B cell (primary cell): ENCODE measurements around the gene NFE2L1. TPM values are rescaled to one million over a fixed set of nuclear protein-coding genes. Genes with fewer than 3 reads are reported as not detected.

Experiments
- ATAC-seq: fragments of 200-7000 bp; cut with Tn5 transposase; one replicate; pipeline ENCODE4 v1.10.0; 2021; ENCODE audit warnings: low read depth, mild to moderate bottlenecking, moderate number of reproducible peaks, moderate library complexity
- CTCF ChIA-PET: fragments of 350-600 bp; sonication (Branson Sonifier 250); formaldehyde crosslinking; loops from one replicate; lab custom pipeline; 2021; ENCODE audit warnings: antibody characterized with exemption, inconsistent platforms; lab: Charles Lee
- POLR2A ChIA-PET: fragments of 350-600 bp; sonication (Branson Sonifier 250); formaldehyde crosslinking; loops from one replicate; lab custom pipeline; 2021; ENCODE audit warnings: antibody characterized with exemption; lab: Charles Lee
- DNase-seq: peaks from one replicate; pipeline ENCODE4 v3.0.0; 2013
- H2AFZ ChIP-seq: 2 replicates; pipeline ENCODE4 v1.6.1; 2012; ENCODE audit warnings: mild to moderate bottlenecking, low read depth, low read length; ENCODE audit not compliant: insufficient read depth, poor library complexity, severe bottlenecking
- H3K27ac ChIP-seq, 2 donors: 1 replicate in 1 of 2; 2 replicates in 1 of 2; pipeline ENCODE4 v1.5.1; 2012 to 2013; ENCODE audit warnings: low read length in 2 of 2, mild to moderate bottlenecking in 2 of 2, moderate library complexity in 1 of 2
- H3K27me3 ChIP-seq, 4 experiments: fragments of 200-600 bp in 1 of 4; sonication (generic) in 1 of 4; replicated peaks in 1 of 4; 1 replicate in 2 of 4; 2 replicates in 2 of 4; pipeline versions ENCODE4 v1.6.1 to v1.7.0; 2013 to 2016; ENCODE audit warnings: low read length in 3 of 4, mild to moderate bottlenecking in 2 of 4, mixed read lengths in 1 of 4, moderate library complexity in 1 of 4; ENCODE audit not compliant: insufficient read depth in 4 of 4, control insufficient read depth in 3 of 4; ENCODE audit errors: control extremely low read depth in 1 of 4
- H3K36me3 ChIP-seq, 2 experiments: replicated peaks in 1 of 2; 1 replicate in 1 of 2; 2 replicates in 1 of 2; pipeline versions ENCODE4 v1.6.1 to v1.7.1; 2013; ENCODE audit warnings: low read length in 1 of 2; ENCODE audit not compliant: insufficient read depth in 2 of 2, control insufficient read depth in 1 of 2; ENCODE audit errors: control extremely low read depth in 1 of 2, extremely low read depth in 1 of 2
- H3K4me1 ChIP-seq, 2 donors: fragments of 200-600 bp in 1 of 2; sonication (generic) in 1 of 2; 1 replicate in 1 of 2; 2 replicates in 1 of 2; pipeline versions ENCODE4 v1.5.1 to v1.6.1; 2013 to 2017; ENCODE audit warnings: low read length in 2 of 2; ENCODE audit not compliant: control insufficient read depth in 2 of 2, insufficient read depth in 2 of 2
- H3K4me2 ChIP-seq: replicated peaks from 2 replicates; pipeline ENCODE3; 2012; ENCODE audit warnings: mild to moderate bottlenecking, low read depth, low read length; ENCODE audit not compliant: poor library complexity, severe bottlenecking
- H3K4me3 ChIP-seq, 5 experiments: fragments of 200-600 bp in 1 of 5; sonication (generic) in 1 of 5; 1 replicate in 3 of 5; 2 replicates in 2 of 5; pipeline versions ENCODE4 v1.5.1 to v1.7.0; 2011 to 2016; ENCODE audit warnings: low read length in 4 of 5, mild to moderate bottlenecking in 4 of 5, low read depth in 2 of 5, control low read depth in 1 of 5, moderate library complexity in 1 of 5; ENCODE audit not compliant: insufficient read depth in 1 of 5; ENCODE audit errors: control extremely low read depth in 1 of 5, extremely low read depth in 1 of 5
- H3K79me2 ChIP-seq: fragments of 200-600 bp; sonication (generic); one replicate; pipeline ENCODE4 v1.6.0; 2016; ENCODE audit warnings: low read length; ENCODE audit not compliant: control insufficient read depth, insufficient read depth
- H3K9ac ChIP-seq: fragments of 200-600 bp; sonication (generic); 2 replicates; pipeline ENCODE4 v1.6.1; 2017; ENCODE audit warnings: mild to moderate bottlenecking, low read length, moderate library complexity
- H3K9me3 ChIP-seq, 3 donors: one replicate each; pipeline versions ENCODE4 v1.6.1 to v1.7.1; 2013; ENCODE audit warnings: low read length in 2 of 3; ENCODE audit not compliant: control insufficient read depth in 2 of 3, insufficient read depth in 1 of 3; ENCODE audit errors: control extremely low read depth in 1 of 3
- H4K20me1 ChIP-seq: 2 replicates; pipeline ENCODE4 v1.6.0; 2012; ENCODE audit warnings: mild to moderate bottlenecking, low read length; ENCODE audit not compliant: insufficient read depth, control insufficient read depth, poor library complexity, severe bottlenecking
- H3K27ac Mint-ChIP-seq: one replicate; pipeline ENCODE4 v1.8.0; 2021; ENCODE audit warnings: mixed read lengths
- H3K27me3 Mint-ChIP-seq: one replicate; pipeline ENCODE4 v1.8.0; 2021; ENCODE audit warnings: mixed read lengths
- H3K4me1 Mint-ChIP-seq: one replicate; pipeline ENCODE4 v1.8.0; 2021; ENCODE audit warnings: mixed read lengths
- H3K4me3 Mint-ChIP-seq: one replicate; pipeline ENCODE4 v1.8.0; 2021; ENCODE audit warnings: mixed read lengths
- H3K9me3 Mint-ChIP-seq: one replicate; pipeline ENCODE4 v1.8.0; 2022; ENCODE audit warnings: mixed read lengths; ENCODE audit not compliant: insufficient read depth
- EZH2 ChIP-seq: IDR thresholded peaks from 2 replicates; pipeline ENCODE4 v1.6.1; 2012; ENCODE audit warnings: borderline replicate concordance, low read depth, mild to moderate bottlenecking, moderate library complexity, low read length; ENCODE audit not compliant: insufficient read depth, poor library complexity, severe bottlenecking
- WGBS: methylation state at CpG from one replicate; pipeline ENCODE4 v1.1.5; 2013; ENCODE audit warnings: missing lambda C conversion rate; ENCODE audit not compliant: insufficient coverage; 5-methylcytosine and 5-hydroxymethylcytosine counted together
- intact Hi-C: fragments of 100-400 bp; cut with micrococcal nuclease; formaldehyde crosslinking; loops from one replicate; pipeline ENCODE4 v1.10.0; 2022
- polyA plus RNA-seq: library from polyadenylated mRNA; depleted of rRNA; stranded (reverse); fragments of >200 nt; gene quantifications from 2 replicates; pipeline ENCODE4 v1.2.3, GENCODE V29; 2012
- total RNA-seq, 2 donors: library from RNA; stranded (reverse); fragments of 120-200 nt in 1 of 2; gene quantifications; 1 replicate in 1 of 2; 2 replicates in 1 of 2; pipeline versions ENCODE4 v1.2.3 to v1.2.4, GENCODE V29; 2013 to 2022
- TF ChIP-seq, protein P1 (sequence below): fragments of 200-600 bp; IDR thresholded peaks from one replicate; pipeline ENCODE4 v1.8.0; 2022; ENCODE audit warnings: antibody characterized with exemption, mild to moderate bottlenecking

NFE2L1 gene
- total and polyA plus RNA-seq, 2 donors (not counting 1 experiment from before 2014, with no cell fraction given), result 25.2 to 66.4 TPM

DNA sequence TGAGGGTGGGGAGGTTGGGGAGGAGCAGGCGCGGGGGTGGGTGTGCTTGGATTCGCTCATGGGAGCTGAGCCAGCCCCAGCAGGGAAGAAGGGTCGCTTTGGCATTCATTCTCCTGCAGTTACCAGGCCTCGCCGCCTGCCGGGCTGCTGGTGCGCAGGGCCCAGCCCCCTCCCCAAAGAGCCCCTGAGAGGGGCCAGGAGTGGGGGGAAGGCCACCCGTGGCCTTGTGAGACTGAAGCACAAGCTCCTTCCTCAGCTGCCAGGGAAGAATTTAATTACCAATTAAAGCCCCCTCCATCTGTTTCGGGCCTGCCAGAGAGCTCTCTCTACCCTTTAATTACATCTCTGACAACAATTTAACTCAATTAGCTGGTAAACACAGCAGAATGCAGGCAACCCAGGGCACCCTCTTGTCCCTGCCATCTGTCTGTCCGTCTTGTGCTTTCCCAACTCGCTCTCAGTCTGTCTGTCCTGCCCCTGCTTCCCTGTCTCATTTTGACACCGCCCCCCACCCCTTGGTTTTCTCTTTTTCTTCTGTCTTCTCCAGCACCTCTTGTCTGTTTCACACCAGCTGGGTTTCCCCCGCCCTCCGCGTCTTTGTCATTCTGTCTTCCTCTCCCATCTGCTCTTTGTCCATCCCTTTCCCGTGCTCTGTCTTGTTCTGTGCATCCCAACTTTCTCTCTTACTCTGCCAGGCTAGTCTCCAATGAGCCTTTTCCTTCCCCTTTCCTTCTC lies 44.6 kb upstream of the NFE2L1 start:
- no peaks in the 10 kb centered on the region for H3K4me1 ChIP-seq
- H3K4me3 ChIP-seq, result no peak overlapping the region
- CTCF ChIA-PET, result interaction anchor here (1.3 to 1.4 kb wide), 2 partner anchors 25 to 53 kb away, joined by 4 read pairs; no protein-coding TSS in a partner anchor
- H2AFZ ChIP-seq, result no peak overlapping the region
- H3K27ac Mint-ChIP-seq, result no peak overlapping the region
- peaks cover 17% of the 10 kb centered on the region for H3K27me3 Mint-ChIP-seq
- H3K4me2 ChIP-seq, result no peak overlapping the region
- H3K27ac ChIP-seq, result no peak overlapping the region
- POLR2A ChIA-PET, result no interaction called here
- H3K27me3 ChIP-seq, result peaks cover 0 to 6% (median under 1%) of the 10 kb centered on the region in 4 experiments
- TF ChIP-seq EZH2, result no peak
- no peak for DNase-seq
- WGBS, result 91% methylated on average over 17 of the region's 17 CpGs
- no peaks in the 10 kb centered on the region for H3K9me3 ChIP-seq
- H3K9ac ChIP-seq, result no peak overlapping the region
- H3K4me3 Mint-ChIP-seq, result no peak overlapping the region
- ATAC-seq, result no peak
- intact Hi-C loops, result no loop called here
- no peaks in the 10 kb centered on the region for H3K79me2 ChIP-seq
- H4K20me1 ChIP-seq, result no peaks in the 10 kb centered on the region
- peaks cover 4% of the 10 kb centered on the region for H3K4me1 Mint-ChIP-seq
- no peaks in the 10 kb centered on the region for H3K36me3 ChIP-seq
- no peaks in the 10 kb centered on the region for H3K9me3 Mint-ChIP-seq

DNA sequence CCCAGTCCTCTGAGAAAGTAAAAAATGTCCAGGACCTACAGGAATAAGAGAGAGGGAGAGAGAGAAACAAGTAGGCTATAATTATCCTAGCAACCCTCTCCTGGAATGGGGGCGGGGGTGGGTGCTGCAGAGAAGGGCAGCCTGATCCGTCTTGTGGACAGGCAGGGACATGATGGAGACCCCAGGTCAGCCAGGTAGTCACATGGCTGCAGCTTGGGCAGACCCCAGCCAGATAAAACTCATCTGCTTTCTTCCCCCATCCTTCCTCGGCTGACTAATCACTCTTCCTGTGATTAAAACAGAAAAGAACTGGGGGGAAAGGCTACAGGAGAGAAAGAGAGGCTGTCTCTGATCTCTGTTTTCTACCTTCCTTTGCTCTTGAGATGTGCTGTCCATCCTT lies 43.2 kb upstream of the NFE2L1 start:
- H3K36me3 ChIP-seq, result no peaks in the 10 kb centered on the region
- peaks cover 0 to 6% (median 4%) of the 10 kb centered on the region in 4 experiments for H3K27me3 ChIP-seq
- H3K9me3 ChIP-seq, result no peaks in the 10 kb centered on the region
- no peak for DNase-seq
- ChIA-PET CTCF (interaction anchor here (0.5 kb wide), 1 partner anchor 270 kb away, joined by 3 read pairs; no protein-coding TSS in a partner anchor), POLR2A (no interaction called here)
- no peak overlapping the region for H2AFZ ChIP-seq
- Mint-ChIP-seq H3K27ac (no peak overlapping the region), H3K4me1 (peaks cover 4% of the 10 kb centered on the region), H3K9me3 (no peaks in the 10 kb centered on the region), H3K4me3 (no peak overlapping the region), H3K27me3 (peaks cover 20% of the 10 kb centered on the region)
- TF ChIP-seq, protein P1, sequence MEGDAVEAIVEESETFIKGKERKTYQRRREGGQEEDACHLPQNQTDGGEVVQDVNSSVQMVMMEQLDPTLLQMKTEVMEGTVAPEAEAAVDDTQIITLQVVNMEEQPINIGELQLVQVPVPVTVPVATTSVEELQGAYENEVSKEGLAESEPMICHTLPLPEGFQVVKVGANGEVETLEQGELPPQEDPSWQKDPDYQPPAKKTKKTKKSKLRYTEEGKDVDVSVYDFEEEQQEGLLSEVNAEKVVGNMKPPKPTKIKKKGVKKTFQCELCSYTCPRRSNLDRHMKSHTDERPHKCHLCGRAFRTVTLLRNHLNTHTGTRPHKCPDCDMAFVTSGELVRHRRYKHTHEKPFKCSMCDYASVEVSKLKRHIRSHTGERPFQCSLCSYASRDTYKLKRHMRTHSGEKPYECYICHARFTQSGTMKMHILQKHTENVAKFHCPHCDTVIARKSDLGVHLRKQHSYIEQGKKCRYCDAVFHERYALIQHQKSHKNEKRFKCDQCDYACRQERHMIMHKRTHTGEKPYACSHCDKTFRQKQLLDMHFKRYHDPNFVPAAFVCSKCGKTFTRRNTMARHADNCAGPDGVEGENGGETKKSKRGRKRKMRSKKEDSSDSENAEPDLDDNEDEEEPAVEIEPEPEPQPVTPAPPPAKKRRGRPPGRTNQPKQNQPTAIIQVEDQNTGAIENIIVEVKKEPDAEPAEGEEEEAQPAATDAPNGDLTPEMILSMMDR, result no peak
- TF ChIP-seq EZH2, result no peak
- 83% methylated on average over 2 of the region's 3 CpGs for WGBS
- H3K27ac ChIP-seq, result no peak overlapping the region
- ATAC-seq, result no peak
- no peaks in the 10 kb centered on the region for H3K79me2 ChIP-seq
- intact Hi-C loops, result no loop called here
- no peaks in the 10 kb centered on the region for H3K4me1 ChIP-seq
- H3K9ac ChIP-seq, result no peak overlapping the region
- H4K20me1 ChIP-seq, result no peaks in the 10 kb centered on the region
- H3K4me2 ChIP-seq, result no peak overlapping the region
- H3K4me3 ChIP-seq, result no peak overlapping the region
